Stimulated activated CD8-positive, alpha-beta memory T cell treated with anti-CD3 and anti-CD28 coated beads, Interleukin-4, amount 100 ng/mL, for 1 hour (primary cell): ENCODE results near the gene PIH1D1.
A peak's percentile ranks its signal among the peaks of the same experiment; 100 is the strongest.

Source experiments
- DNase-seq, 2 donors: peaks; one replicate each; pipeline ENCODE4 v3.0.0-alpha.2; 2020; ENCODE audit warnings: low read depth in 2 of 2, low spot score in 1 of 2

Gene PIH1D1

GRCh38 chr19:49436381-49437017, 15.1 kb downstream of the PIH1D1 start:
- peak in 1 of 2 donors; percentile 24 for DNase-seq

GRCh38 chr19:49435670-49436069, 15.9 kb downstream of the PIH1D1 start:
- no peak for DNase-seq

- no peak for DNase-seq
These were observed 16.6 kb downstream of the PIH1D1 start for GRCh38 chr19:49434907-49435583.

GRCh38 chr19:49433240-49433901, 18.2 kb downstream of the PIH1D1 start:
- no peak for DNase-seq

GRCh38 chr19:49432141-49433073, 19.2 kb downstream of the PIH1D1 start:
- no peak for DNase-seq

- no peak for DNase-seq
These were observed 20.3 kb downstream of the PIH1D1 start for GRCh38 chr19:49431330-49431749.

- DNase-seq, result no peak
These were observed 20.8 kb downstream of the PIH1D1 start for GRCh38 chr19:49430678-49431329.

GRCh38 chr19:49430172-49430677, 21.4 kb downstream of the PIH1D1 start:
- DNase-seq, result no peak

- no peak for DNase-seq
These were observed 22.8 kb downstream of the PIH1D1 start for GRCh38 chr19:49428547-49429451.

- DNase-seq, result no peak
These were observed 23.6 kb downstream of the PIH1D1 start for GRCh38 chr19:49427855-49428546.

GRCh38 chr19:49427339-49427738, 24.3 kb downstream of the PIH1D1 start:
- DNase-seq, result no peak

GRCh38 chr19:49425922-49426592, 25.6 kb downstream of the PIH1D1 start:
- DNase-seq, result no peak

- no peak for DNase-seq
These were observed 26.4 kb downstream of the PIH1D1 start, which contains the start of gene GFY for GRCh38 chr19:49425178-49425577. Gene GFY, plus strand, starts transcription at chr19:49425388. Its CDS starts 1,043 bp downstream, at chr19:49426431.

- no peak for DNase-seq
These were observed 27.7 kb downstream of the PIH1D1 start for GRCh38 chr19:49423985-49424303.

- DNase-seq, result no peak
These were observed 28.3 kb downstream of the PIH1D1 start, which contains the start of gene PTH2 for GRCh38 chr19:49423071-49423984. Gene PTH2, minus strand, starts transcription at chr19:49423441. Its CDS starts 102 bp downstream, at chr19:49423339.

GRCh38 chr19:49422407-49423070, 29.1 kb downstream of the PIH1D1 start:
- DNase-seq, result no peak

GRCh38 chr19:49421878-49422202, 29.8 kb downstream of the PIH1D1 start:
- no peak for DNase-seq
